ENCODE measurements around the gene IRGQ.

DNA sequence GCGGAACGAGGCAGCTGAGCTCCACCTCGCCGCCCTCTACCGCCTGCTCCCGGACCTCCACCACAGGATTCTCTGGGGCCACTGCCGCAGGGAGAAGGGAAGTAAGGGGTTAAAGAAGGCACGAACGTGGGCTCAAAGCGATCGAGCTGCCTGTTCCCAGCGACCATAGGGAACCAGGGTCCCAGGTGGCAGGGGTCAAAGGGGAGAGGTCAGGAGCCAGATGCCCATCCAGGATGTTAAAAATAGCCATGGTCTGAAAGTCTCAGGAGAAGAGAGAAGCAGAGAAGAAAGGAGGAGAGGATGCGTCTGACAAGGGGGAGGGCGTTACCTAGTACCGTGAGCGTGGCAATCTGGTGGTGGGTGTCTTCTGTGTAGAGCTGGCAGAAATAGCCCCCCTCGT, 30.9 kb upstream of the IRGQ start:
- TF ChIP-seq, protein P1, sequence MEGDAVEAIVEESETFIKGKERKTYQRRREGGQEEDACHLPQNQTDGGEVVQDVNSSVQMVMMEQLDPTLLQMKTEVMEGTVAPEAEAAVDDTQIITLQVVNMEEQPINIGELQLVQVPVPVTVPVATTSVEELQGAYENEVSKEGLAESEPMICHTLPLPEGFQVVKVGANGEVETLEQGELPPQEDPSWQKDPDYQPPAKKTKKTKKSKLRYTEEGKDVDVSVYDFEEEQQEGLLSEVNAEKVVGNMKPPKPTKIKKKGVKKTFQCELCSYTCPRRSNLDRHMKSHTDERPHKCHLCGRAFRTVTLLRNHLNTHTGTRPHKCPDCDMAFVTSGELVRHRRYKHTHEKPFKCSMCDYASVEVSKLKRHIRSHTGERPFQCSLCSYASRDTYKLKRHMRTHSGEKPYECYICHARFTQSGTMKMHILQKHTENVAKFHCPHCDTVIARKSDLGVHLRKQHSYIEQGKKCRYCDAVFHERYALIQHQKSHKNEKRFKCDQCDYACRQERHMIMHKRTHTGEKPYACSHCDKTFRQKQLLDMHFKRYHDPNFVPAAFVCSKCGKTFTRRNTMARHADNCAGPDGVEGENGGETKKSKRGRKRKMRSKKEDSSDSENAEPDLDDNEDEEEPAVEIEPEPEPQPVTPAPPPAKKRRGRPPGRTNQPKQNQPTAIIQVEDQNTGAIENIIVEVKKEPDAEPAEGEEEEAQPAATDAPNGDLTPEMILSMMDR (IDR thresholded peaks at IDR 0.05 in 4 of 5, conservative IDR thresholded peaks at IDR 0.05 in 1 of 5) = no peak
- TF ChIP-seq POLR2A (IDR thresholded peaks at IDR 0.05) = no peak

Data from gastrocnemius medialis (tissue), 4 donors.